ENCODE results near the gene REPIN1. TPM values are rescaled to one million over a fixed set of nuclear protein-coding genes. Genes with fewer than 3 reads are reported as not detected.

The REPIN1 gene
- polyA plus RNA-seq, 1 experiment, result 28.4 TPM

- DNase-seq (ENCODE audit: low read depth, low spot score), result no peak
- no peak overlapping the region for H3K27ac ChIP-seq (ENCODE audit: low read depth, low read length)
- peaks cover 6% of the 10 kb centered on the region; the same call in 1 of the 2 replicates for H3K9me3 ChIP-seq (ENCODE audit: control insufficient read depth, insufficient read depth, low read length)
- no peak for TF ChIP-seq CTCF (IDR thresholded peaks at IDR 0.05; ENCODE audit: low read depth, low read length)
- no peaks in the 10 kb centered on the region for H3K27me3 ChIP-seq (ENCODE audit: control insufficient read depth, insufficient read depth, low read length)
- ChIA-PET CTCF (no interaction called here), POLR2A (no interaction called here)
- H3K4me3 ChIP-seq (ENCODE audit: low read depth, low read length), result peak overlapping the region; percentile 13; the same call in 1 of the 2 replicates
Observed at GRCh38 chr7:150323682-150324372, 44.8 kb upstream of the REPIN1 start.

GRCh38 chr7:150324373-150324961 lies 44.2 kb upstream of the REPIN1 start:
- Histone ChIP-seq H3K27me3 (ENCODE audit: control insufficient read depth, insufficient read depth, low read length) (no peaks in the 10 kb centered on the region), H3K9me3 (ENCODE audit: control insufficient read depth, insufficient read depth, low read length) (peaks cover 6% of the 10 kb centered on the region; the same call in 1 of the 2 replicates), H3K4me3 (ENCODE audit: low read depth, low read length) (no peak overlapping the region), H3K27ac (ENCODE audit: low read depth, low read length) (no peak overlapping the region)
- POLR2A ChIA-PET, result no interaction called here
- TF ChIP-seq CTCF (IDR thresholded peaks at IDR 0.05; ENCODE audit: low read depth, low read length), result no peak
- no peak for DNase-seq (ENCODE audit: low read depth, low spot score)
- CTCF ChIA-PET, result interaction anchor here (2.2 kb wide), 1 partner anchor 32 kb away, joined by 8 read pairs; no protein-coding TSS in a partner anchor

GRCh38 chr7:150325110-150325611 lies 43.5 kb upstream of the REPIN1 start:
- H3K4me3 ChIP-seq (ENCODE audit: low read depth, low read length), result no peak overlapping the region
- TF ChIP-seq CTCF (IDR thresholded peaks at IDR 0.05; ENCODE audit: low read depth, low read length), result no peak
- DNase-seq (ENCODE audit: low read depth, low spot score), result no peak
- ChIA-PET CTCF (interaction anchor here (2.2 kb wide), 1 partner anchor 31 kb away, joined by 8 read pairs; no protein-coding TSS in a partner anchor), POLR2A (interaction anchor here (1.0 kb wide), 1 partner anchor 10 kb away, joined by 3 read pairs; no protein-coding TSS in a partner anchor)
- no peaks in the 10 kb centered on the region for H3K27me3 ChIP-seq (ENCODE audit: control insufficient read depth, insufficient read depth, low read length)
- peaks cover 6% of the 10 kb centered on the region; the same call in 1 of the 2 replicates for H3K9me3 ChIP-seq (ENCODE audit: control insufficient read depth, insufficient read depth, low read length)
- no peak overlapping the region for H3K27ac ChIP-seq (ENCODE audit: low read depth, low read length)

- no peak for DNase-seq (ENCODE audit: low read depth, low spot score)
- Histone ChIP-seq H3K9me3 (ENCODE audit: control insufficient read depth, insufficient read depth, low read length) (peaks cover 6% of the 10 kb centered on the region; the same call in 1 of the 2 replicates), H3K4me3 (ENCODE audit: low read depth, low read length) (no peak overlapping the region), H3K27me3 (ENCODE audit: control insufficient read depth, insufficient read depth, low read length) (no peaks in the 10 kb centered on the region), H3K27ac (ENCODE audit: low read depth, low read length) (no peak overlapping the region)
- CTCF ChIA-PET, result interaction anchor here (2.2 kb wide), 1 partner anchor 30 kb away, joined by 8 read pairs; no protein-coding TSS in a partner anchor
- TF ChIP-seq CTCF (IDR thresholded peaks at IDR 0.05; ENCODE audit: low read depth, low read length), result no peak
- POLR2A ChIA-PET, result interaction anchor here (1.0 kb wide), 1 partner anchor 9 kb away, joined by 3 read pairs; no protein-coding TSS in a partner anchor
Observed at GRCh38 chr7:150325901-150326300, 42.7 kb upstream of the REPIN1 start.
